KOPT-K1 (cell line): ENCODE results near the gene CTXN2.

Experiments used
- H3K27ac ChIP-seq: fragments of 200-600 bp; sonication (generic); 2 replicates; pipeline ENCODE4 v1.5.1; 2016; ENCODE audit warnings: antibody characterized with exemption, mild to moderate bottlenecking, low read depth, low read length; ENCODE audit not compliant: poor library complexity, severe bottlenecking
- H3K36me3 ChIP-seq: fragments of 200-600 bp; sonication (generic); 2 replicates; pipeline ENCODE4 v1.5.1; 2017; ENCODE audit warnings: antibody characterized with exemption, mild to moderate bottlenecking, low read length, moderate library complexity; ENCODE audit not compliant: insufficient read depth
- H3K9me3 ChIP-seq: fragments of 200-600 bp; sonication (generic); 2 replicates; pipeline ENCODE4 v1.5.1; 2017; ENCODE audit warnings: antibody characterized with exemption, low read length, mild to moderate bottlenecking; ENCODE audit not compliant: insufficient read depth, poor library complexity, severe bottlenecking

CTXN2 gene

GRCh38 chr15:48250640-48251076 lies 59.2 kb downstream of the CTXN2 start:
- Histone ChIP-seq H3K9me3 (no peaks in the 10 kb centered on the region), H3K27ac (no peak overlapping the region), H3K36me3 (no peaks in the 10 kb centered on the region)

DNA sequence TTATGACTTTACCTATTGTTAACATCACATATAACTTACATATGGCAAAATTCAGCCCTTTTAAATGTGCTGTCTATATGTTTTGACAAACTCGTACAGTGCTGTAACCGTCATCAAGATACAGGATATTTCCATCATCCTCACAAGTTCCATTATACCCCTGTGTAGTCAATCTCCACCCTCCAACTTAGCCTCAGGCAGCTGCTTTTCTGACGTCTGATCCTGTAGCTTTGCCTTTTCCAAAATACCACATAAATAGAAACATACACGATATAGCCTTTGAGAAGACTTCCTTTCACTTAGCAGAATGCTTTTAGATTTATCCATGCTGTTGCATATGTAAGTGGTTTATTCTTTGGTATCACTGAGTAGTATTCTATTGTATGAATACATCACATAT lies 61.7 kb downstream of the CTXN2 start:
- Histone ChIP-seq H3K9me3 (no peaks in the 10 kb centered on the region), H3K36me3 (no peaks in the 10 kb centered on the region), H3K27ac (no peak overlapping the region)
